ENCODE measurements around the gene CECR2. TPM values are rescaled to one million over a fixed set of nuclear protein-coding genes. Genes with fewer than 3 reads are reported as not detected.
A peak's percentile ranks its signal among the peaks of the same experiment; 100 is the strongest.
"Not testable (repeated sequence)": the region's sequence is repeated elsewhere in the genome, so short reads cannot be mapped to it uniquely, and the experiment has no call there.

The CECR2 gene
- total RNA-seq, 1 donor from 2014 or later = 67.8 TPM

DNA sequence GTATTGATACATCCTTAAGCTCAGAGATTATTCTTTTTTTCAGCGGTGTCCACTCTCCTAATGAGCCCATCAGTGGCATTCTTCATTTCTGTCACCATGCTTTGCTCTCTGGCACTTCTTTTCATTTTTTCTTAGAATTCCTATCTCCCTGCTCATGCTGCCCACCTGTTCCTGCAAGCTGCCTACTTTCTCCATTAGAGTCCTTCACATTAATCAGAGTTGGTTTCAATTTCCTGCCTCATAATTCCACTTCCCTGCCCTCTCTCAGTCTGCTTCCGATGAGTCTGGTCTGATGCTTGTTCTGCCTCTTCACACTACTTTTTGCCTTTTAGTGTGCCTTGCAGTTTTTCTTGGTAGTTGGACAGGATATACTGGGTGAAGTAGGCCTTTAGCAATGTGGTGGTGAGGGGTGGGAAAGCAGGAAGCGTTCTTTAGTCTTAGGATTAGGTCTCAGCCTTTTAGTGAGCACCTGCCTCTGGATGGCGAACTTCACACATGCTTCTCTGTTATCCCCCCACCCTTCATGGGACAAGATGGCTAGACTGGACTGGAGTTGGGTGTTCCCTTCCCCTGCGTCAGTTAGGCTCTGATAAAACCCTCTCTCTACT, 53.6 kb downstream of the CECR2 start:
- no peaks in the 10 kb centered on the region for H3K9me3 ChIP-seq (ENCODE audit: low read depth)
- Mint-ChIP-seq H3K9me3 (peaks cover 47% of the 10 kb centered on the region), H3K36me3 (peaks cover 46% of the 10 kb centered on the region), H3K4me1 (peaks cover 2% of the 10 kb centered on the region), H3K27ac (no peak overlapping the region), H3K4me3 (no peak overlapping the region), H3K27me3 (ENCODE audit: insufficient read depth, low read depth) (peaks cover 5% of the 10 kb centered on the region)
- H3K36me3 ChIP-seq = no peaks in the 10 kb centered on the region
- TF ChIP-seq CTCF (IDR thresholded peaks at IDR 0.05) = no peak
- no peak for TF ChIP-seq EZH2 (IDR thresholded peaks at IDR 0.05)
- TF ChIP-seq EZH2phosphoT487 (IDR thresholded peaks at IDR 0.05) = no peak
- H3K4me2 ChIP-seq = no peak overlapping the region
- H3K9ac ChIP-seq = no peak overlapping the region
- no peaks in the 10 kb centered on the region for H3K27me3 ChIP-seq
- no peak overlapping the region for H3K4me3 ChIP-seq
- peaks cover 97% of the 10 kb centered on the region for H4K20me1 ChIP-seq (ENCODE audit: low read depth)
- H3F3A ChIP-seq (ENCODE audit: low read depth) = peaks cover 10% of the 10 kb centered on the region
- H3K79me2 ChIP-seq (ENCODE audit: low read depth) = peaks cover 100% of the 10 kb centered on the region
- peaks cover 14% of the 10 kb centered on the region for H3K4me1 ChIP-seq
- H2AFZ ChIP-seq (replicated peaks) = no peak overlapping the region
- DNase-seq (ENCODE audit: low spot score) = no peak
- peak overlapping the region; percentile 67 for H3K27ac ChIP-seq

DNA sequence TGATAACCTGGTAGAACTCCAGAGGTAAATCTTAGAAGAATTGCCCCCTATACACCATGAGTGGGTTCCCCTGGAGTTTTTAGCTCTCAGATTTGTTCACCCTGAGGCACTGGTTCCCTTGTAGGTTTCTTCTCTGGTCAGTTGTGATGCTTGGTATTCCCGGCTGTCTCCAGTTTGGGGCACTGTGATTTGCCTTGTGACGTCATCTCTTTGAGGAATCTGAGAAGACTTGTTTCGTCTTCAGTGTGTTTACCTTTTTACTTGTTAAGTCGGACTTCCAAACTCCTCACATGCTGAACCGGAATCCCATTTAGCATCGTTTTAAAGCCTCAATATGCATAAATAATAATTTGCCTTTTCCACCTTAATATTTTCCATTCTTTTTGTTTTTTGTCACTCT, 54.4 kb downstream of the CECR2 start:
- Histone ChIP-seq H3K4me2 (no peak overlapping the region), H3F3A (ENCODE audit: low read depth) (peaks cover 7% of the 10 kb centered on the region), H3K27me3 (no peaks in the 10 kb centered on the region), H4K20me1 (ENCODE audit: low read depth) (peaks cover 97% of the 10 kb centered on the region), H3K4me3 (no peak overlapping the region), H3K9me3 (ENCODE audit: low read depth) (no peaks in the 10 kb centered on the region), H3K36me3 (no peaks in the 10 kb centered on the region), H3K9ac (no peak overlapping the region), H2AFZ (replicated peaks) (no peak overlapping the region), H3K27ac (no peak overlapping the region), H3K4me1 (peaks cover 10% of the 10 kb centered on the region), H3K79me2 (ENCODE audit: low read depth) (peaks cover 100% of the 10 kb centered on the region)
- DNase-seq (ENCODE audit: low spot score) = no peak
- Mint-ChIP-seq H3K4me3 (no peak overlapping the region), H3K27ac (no peak overlapping the region), H3K4me1 (peaks cover 2% of the 10 kb centered on the region), H3K27me3 (ENCODE audit: insufficient read depth, low read depth) (peaks cover 5% of the 10 kb centered on the region), H3K36me3 (peaks cover 43% of the 10 kb centered on the region), H3K9me3 (peaks cover 44% of the 10 kb centered on the region)
- TF ChIP-seq CTCF (IDR thresholded peaks at IDR 0.05) = no peak
- no peak for TF ChIP-seq EZH2 (IDR thresholded peaks at IDR 0.05)
- TF ChIP-seq EZH2phosphoT487 (IDR thresholded peaks at IDR 0.05) = no peak

- DNase-seq (ENCODE audit: low spot score); H3K36me3 ChIP-seq; H3K4me2 ChIP-seq; H3K4me3 Mint-ChIP-seq; H3K27me3 Mint-ChIP-seq (ENCODE audit: insufficient read depth, low read depth); H3K9me3 ChIP-seq (ENCODE audit: low read depth); H3K4me3 ChIP-seq; H3K27ac ChIP-seq; H3K9ac ChIP-seq; H3K27me3 ChIP-seq; H2AFZ ChIP-seq (replicated peaks): not testable (repeated sequence)
- Mint-ChIP-seq H3K9me3 (peaks cover 26% of the 10 kb centered on the region), H3K27ac (peak overlapping the region; percentile 26), H3K4me1 (peaks cover 29% of the 10 kb centered on the region), H3K36me3 (peaks cover 29% of the 10 kb centered on the region)
- Histone ChIP-seq H3F3A (ENCODE audit: low read depth) (peaks cover 11% of the 10 kb centered on the region), H4K20me1 (ENCODE audit: low read depth) (peaks cover 99% of the 10 kb centered on the region), H3K4me1 (peaks cover 15% of the 10 kb centered on the region), H3K79me2 (ENCODE audit: low read depth) (peaks cover 100% of the 10 kb centered on the region)
Measured at GRCh38 chr22:17427528-17427927, 58.3 kb downstream of the CECR2 start.

GRCh38 chr22:17429516-17429915, 60.3 kb downstream of the CECR2 start:
- H3K36me3 Mint-ChIP-seq = peaks cover 24% of the 10 kb centered on the region
- no peak overlapping the region for H3K9ac ChIP-seq
- no peak overlapping the region for H2AFZ ChIP-seq (replicated peaks)
- H3K9me3 Mint-ChIP-seq = peaks cover 22% of the 10 kb centered on the region
- peaks cover 45% of the 10 kb centered on the region for H3K4me1 Mint-ChIP-seq
- no peak overlapping the region for H3K4me2 ChIP-seq
- no peak for DNase-seq (ENCODE audit: low spot score)
- no peak overlapping the region for H3K4me3 Mint-ChIP-seq
- no peaks in the 10 kb centered on the region for H3K36me3 ChIP-seq
- H3K27me3 Mint-ChIP-seq (ENCODE audit: insufficient read depth, low read depth) = no peaks in the 10 kb centered on the region
- peaks cover 35% of the 10 kb centered on the region for H3K4me1 ChIP-seq
- TF ChIP-seq CTCF (IDR thresholded peaks at IDR 0.05) (no peak), EZH2phosphoT487 (IDR thresholded peaks at IDR 0.05) (no peak), EZH2 (IDR thresholded peaks at IDR 0.05) (no peak)
- no peak overlapping the region for H3K4me3 ChIP-seq
- no peaks in the 10 kb centered on the region for H3K27me3 ChIP-seq
- peaks cover 99% of the 10 kb centered on the region for H4K20me1 ChIP-seq (ENCODE audit: low read depth)
- H3K27ac Mint-ChIP-seq = no peak overlapping the region
- no peaks in the 10 kb centered on the region for H3K9me3 ChIP-seq (ENCODE audit: low read depth)
- H3K27ac ChIP-seq = no peak overlapping the region
- peaks cover 26% of the 10 kb centered on the region for H3F3A ChIP-seq (ENCODE audit: low read depth)
- H3K79me2 ChIP-seq (ENCODE audit: low read depth) = peaks cover 100% of the 10 kb centered on the region

Data from neural progenitor cell (in vitro differentiated cells).